Myocyte (in vitro differentiated cells): ENCODE results near the gene KIF2A. TPM values are rescaled to one million over a fixed set of nuclear protein-coding genes. Genes with fewer than 3 reads are reported as not detected.

ENCODE experiments used
- DNase-seq: peaks from one replicate; pipeline ENCODE4 v3.0.0-alpha.2; 2012; ENCODE audit warnings: low read depth
- total RNA-seq: library from RNA; depleted of rRNA; stranded (reverse); fragments of >200 nt; gene quantifications from 2 replicates; pipeline ENCODE4 v1.2.3, GENCODE V29; 2014

The KIF2A gene
- total RNA-seq, 1 donor from 2014 or later = 57.2 TPM

- no peak for DNase-seq
Measured at GRCh38 chr5:62374090-62374489, 68.1 kb downstream of the KIF2A start.

- no peak for DNase-seq
Measured at GRCh38 chr5:62375627-62376026, 69.6 kb downstream of the KIF2A start.

GRCh38 chr5:62376064-62376463, 70.1 kb downstream of the KIF2A start:
- DNase-seq = no peak

DNA sequence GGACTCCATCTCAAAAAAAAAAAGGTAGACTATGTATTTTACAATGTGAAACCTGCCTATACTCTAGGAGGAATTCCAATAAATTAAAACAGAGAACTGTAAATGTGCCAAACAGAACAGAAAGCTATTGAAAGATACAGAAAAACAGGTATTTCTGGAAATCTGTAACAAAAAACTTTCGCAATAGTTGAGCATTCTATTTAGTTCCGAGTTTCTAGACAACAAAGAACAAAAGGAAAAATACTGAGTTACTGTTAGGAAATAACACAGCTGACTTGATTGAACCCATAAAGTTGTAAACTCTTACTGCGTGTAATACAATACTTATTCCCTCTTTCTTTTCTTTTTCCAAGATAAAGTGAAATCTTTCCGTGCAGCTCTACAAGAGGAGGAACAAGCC, 79.1 kb downstream of the KIF2A start:
- no peak for DNase-seq

- no peak for DNase-seq
Measured at GRCh38 chr5:62385816-62386400, 79.9 kb downstream of the KIF2A start.

GRCh38 chr5:62386824-62387223, 80.8 kb downstream of the KIF2A start:
- no peak for DNase-seq

DNA sequence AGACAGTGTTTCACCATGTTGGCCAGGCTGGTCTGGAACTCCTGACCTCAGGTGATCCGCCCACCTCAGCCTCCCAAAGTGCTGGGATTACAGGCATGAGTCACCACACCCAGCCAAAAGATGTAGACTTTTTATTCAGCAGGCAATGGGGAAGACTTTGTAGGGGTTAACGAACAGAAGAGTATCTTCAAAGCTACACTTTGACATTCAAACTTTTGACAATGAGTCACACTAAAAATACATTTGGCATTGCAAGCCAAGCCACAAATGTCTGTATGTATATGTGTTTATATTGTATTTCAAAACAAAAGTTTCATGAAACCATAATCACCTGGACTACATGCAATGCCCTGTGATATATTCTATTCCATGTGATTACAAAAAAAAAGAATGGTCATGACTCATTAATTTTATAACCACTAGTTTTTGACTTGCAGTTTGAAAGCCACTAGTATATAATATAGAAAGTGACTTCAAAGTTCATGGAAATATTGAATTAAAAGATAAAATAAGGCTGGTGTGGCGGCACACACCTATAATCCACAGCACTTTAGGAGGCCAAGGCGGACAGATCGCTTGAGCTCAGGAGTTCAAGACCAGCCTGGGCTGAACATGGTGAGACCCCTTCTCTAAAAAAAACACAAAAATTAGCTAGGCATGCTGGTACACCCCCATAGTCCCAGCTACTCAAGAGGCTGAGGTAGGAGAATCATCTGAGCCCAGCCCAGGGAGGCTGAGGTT, 89.4 kb downstream of the KIF2A start:
- DNase-seq = no peak

GRCh38 chr5:62403411-62404250, 97.6 kb downstream of the KIF2A start, which contains the start of gene DIMT1:
DIMT1 (minus strand) TSS chr5:62403905; CDS start chr5:62403772, 133 bp downstream.
- DNase-seq = peak; percentile 99

DNA sequence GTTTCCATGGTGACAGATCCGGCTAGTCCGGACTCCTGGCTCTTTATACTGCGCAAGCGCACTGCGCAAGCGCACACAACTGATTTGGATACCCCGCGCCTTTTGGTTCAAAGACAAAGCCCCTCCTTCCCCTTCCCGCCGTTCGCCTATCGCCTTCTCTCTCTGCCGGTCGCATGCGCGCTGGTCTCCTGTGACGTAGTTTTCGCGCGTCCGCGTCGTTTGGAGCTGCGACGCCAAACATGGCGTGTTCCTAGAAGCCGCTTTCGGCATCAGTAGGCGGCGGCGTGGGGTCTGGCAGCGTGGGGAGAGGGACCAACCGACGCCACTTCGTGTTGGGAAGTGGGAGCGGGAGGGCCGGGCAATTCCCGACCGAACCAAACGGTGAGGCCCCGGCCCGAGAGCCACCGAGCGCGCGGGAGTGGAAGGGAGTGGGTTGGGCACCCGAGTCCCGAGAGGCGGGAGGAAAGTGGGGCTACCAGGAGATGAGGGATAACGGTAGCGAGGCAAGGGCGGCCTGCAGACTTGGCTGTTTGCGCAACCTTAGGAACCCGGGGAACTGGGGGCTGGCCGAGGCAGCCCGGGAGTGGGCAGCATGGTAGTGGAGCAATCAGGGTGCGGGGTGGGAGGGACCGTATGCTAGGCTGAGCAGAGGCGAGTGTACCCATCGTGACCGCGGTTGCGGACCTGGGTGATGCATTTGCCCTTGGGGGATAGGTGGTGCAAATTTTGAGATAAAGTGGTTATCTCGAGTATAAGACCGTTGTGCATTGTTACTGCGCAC, 106.7 kb downstream of the KIF2A start, which contains the start of gene IPO11:
TSS of gene IPO11 (plus strand) at position 215 of the 781 bp plus-strand sequence. CDS start 24,517 bp downstream, outside the sequence.
- DNase-seq = peak; percentile 99

- no peak for DNase-seq
Measured at GRCh38 chr5:62413711-62414110, 107.7 kb downstream of the KIF2A start.

- no peak for DNase-seq
Measured at GRCh38 chr5:62418462-62419076, 112.6 kb downstream of the KIF2A start.

DNA sequence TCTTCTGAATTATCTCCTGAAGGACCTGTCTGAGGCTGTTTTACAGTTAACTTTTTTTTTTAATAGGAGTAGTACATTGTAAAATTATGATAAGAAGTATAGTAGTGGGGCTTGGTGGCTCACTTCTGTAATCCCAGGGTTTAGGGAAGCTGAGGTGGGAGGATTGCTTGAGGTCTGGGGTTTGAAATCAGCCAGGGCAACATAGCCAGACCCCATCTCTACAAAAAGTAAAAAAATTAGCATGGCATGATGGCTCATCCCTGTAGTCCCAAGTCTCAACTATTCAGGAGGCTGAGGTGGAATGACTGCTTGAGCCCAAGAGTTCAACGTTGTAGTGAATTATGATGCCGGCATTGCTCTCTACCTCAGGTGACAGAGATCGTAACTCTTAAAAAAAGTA, 113.6 kb downstream of the KIF2A start:
- DNase-seq = no peak

- no peak for DNase-seq
Measured at GRCh38 chr5:62421414-62421813, 115.4 kb downstream of the KIF2A start.

GRCh38 chr5:62424763-62425162, 118.8 kb downstream of the KIF2A start:
- DNase-seq = no peak

DNA sequence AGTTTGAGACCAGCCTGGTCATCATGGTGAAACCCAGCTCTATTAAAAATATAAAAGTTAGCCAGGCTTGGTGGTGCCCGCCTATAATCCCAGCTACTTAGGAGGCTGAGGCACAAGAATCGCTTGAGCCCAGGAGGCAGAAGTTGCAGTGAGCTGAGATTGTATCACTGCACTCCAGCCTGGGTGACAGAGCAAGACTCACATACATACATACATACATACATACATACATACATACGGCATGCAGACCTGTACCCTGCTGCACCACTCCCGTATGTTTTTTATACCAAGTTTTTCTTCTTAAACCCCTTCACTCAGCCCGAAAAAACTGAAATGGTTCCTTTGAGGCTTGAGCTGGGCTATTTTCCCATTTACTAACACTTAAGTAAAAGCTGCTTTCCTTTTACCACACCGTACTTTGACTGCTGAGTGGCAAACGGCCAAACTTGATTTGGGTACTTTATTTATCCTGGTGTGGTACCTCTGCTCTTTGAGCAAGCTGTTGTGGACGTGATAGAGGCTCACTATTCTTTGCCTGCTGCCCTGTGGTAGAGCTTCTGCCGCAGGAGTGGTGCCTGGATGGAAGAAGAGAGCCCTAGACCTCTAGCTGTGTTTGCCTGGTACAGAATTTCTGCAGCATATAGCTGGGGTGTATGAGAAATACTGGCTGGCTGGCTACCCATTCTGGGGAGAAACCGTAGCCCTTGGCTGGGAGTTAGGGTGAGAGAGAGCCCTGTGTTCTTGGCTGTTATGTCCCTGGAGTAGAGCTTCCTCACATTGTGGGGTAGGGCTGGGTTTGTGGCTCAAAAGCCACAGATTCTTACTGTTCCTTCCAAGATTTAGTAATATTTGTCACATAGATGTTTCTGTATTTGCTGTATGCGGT, 126.0 kb downstream of the KIF2A start:
- peak; percentile 40 for DNase-seq

DNA sequence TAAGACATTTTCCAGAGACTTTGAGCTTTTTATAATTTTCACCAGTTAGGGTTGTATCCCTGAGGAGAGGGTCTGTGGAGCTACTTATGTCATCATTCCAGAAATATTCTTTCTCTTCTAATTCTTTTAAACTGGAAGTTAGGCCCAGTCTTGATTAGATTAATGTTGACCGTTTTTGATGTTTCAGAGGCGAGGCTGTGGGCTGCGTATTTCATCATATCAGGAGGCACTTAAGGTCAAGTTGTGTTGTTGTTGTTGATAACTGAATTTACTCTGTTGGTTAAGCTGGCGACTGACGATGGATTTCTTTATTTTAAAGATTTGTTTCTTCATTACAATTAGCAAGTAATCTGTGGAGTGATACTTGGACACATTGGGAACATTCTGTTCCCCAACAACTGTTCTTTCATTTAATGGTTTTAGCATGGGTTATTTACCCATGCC, 126.6 kb downstream of the KIF2A start:
- peak; percentile 13 for DNase-seq
